SK-N-DZ (cell line): ENCODE measurements around the gene TAAR6.
"Not testable (repeated sequence)": the region's sequence is repeated elsewhere in the genome, so short reads cannot be mapped to it uniquely, and the experiment has no call there.

Experiments used
- DNase-seq: peaks from one replicate; pipeline ENCODE4 v3.0.0-alpha.2; 2015; ENCODE audit warnings: low spot score
- small RNA-seq, 2 experiments: library from RNA; depleted of rRNA; stranded (forward); fragments of <200 nt; gene quantifications; one replicate each; pipeline ENCODE3, GENCODE V24; 2014

The TAAR6 gene

DNA sequence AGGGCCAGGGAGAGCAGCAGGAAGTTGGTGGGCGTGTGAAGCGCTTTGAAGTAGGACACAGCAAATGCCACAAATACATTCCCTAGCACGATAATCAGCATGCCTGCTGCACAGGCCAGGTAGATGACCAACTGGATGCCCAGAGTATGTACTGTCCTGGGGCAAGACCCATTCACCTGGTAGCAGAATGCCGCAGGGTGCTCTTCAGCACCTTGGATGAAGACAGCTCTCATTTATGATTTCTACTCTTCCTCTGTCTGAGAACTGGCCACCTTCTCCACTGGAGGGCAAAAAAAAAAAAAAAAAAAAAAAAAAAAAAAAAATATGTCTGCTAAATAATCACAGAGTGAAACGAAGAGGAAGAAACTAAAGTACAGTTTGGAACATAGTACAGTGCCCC lies 19.3 kb downstream of the TAAR6 start, which contains the start of gene TAAR5:
Gene TAAR5 (minus strand): TSS at position 288 of the 400 bp plus-strand sequence. CDS start 55 bp downstream, at position 233.
- no peak for DNase-seq

- no peak for DNase-seq
Observed at GRCh38 chr6:132590362-132590761, 20.2 kb downstream of the TAAR6 start.

DNA sequence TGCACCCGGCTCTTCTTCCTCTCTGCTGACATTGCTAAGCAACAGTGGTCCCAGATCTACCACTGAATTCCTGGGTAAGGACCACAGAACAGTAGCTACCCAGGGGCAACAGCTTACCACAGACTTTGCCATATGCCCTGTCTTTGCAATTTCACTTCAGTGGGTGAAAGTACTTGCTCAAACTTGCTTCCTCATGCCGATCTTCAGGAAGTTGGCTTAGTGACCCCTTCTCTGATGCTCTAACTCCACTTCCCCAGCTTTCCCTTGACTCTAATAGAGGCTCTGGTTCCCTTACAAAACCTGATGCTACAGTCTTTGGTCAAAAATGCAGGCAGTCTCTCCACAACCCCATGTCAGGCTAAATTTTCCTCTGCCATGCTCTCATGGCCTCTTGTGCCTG lies 22.7 kb downstream of the TAAR6 start:
- DNase-seq = no peak

- DNase-seq = no peak
Observed at GRCh38 chr6:132596201-132596600, 26.1 kb downstream of the TAAR6 start.

DNA sequence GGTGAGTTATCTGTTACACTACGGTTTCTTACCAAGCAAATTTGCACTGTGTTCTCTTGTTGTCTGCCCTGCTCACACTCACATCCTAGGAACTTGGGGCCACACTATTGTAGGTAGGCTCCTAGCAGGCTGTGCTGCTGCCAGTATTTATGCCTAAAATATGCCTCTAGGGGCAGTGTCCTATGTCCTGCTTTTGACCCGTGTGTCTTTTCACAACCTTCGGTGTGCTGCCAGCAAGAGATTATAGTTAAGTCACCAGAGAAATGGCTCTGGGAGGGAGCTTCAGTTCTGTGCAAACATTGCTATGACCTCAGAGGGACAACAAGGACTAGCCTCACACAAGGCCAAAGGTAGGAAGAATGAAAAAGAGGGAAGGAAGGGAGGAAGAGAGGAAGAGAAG lies 28.4 kb downstream of the TAAR6 start:
- peak; percentile 10 for DNase-seq

- DNase-seq = not testable (repeated sequence)
Observed at GRCh38 chr6:132600900-132601299, 30.8 kb downstream of the TAAR6 start.

GRCh38 chr6:132604635-132605152 lies 34.6 kb downstream of the TAAR6 start:
- DNase-seq = no peak

GRCh38 chr6:132607544-132608233 lies 37.6 kb downstream of the TAAR6 start:
- DNase-seq = no peak

- DNase-seq = no peak
Observed at GRCh38 chr6:132611616-132612015, 41.5 kb downstream of the TAAR6 start.

DNA sequence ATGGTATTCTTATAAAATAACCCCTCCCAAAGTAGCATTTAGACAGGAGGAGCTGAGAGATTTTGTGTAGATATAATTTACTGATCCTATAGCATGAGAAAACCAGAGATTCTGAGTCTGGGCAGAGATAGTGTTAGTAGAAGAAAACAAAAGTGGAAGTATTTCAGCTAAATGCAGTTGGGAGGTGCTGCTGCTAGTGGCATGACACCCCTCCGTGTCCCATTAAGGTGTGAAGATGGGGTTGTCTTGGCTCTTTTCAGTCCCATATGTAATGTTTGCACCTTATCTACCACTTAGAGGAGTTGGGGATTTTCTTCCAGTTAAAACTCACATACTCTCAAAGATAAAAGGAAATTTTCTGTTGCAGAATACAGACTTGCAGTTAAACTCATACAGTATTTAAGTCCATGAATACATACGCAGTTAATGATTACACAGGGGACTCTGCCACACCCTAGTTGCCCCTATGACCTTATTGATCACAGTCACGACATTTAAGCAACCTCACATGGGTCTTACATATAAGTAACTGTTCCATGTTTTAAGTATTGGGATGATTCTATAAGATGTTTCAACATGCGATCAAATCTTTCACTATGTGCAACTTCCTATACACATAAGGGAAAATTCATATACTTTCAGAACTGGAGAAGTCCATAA lies 42.5 kb downstream of the TAAR6 start:
- no peak for DNase-seq

- DNase-seq = no peak
Observed at GRCh38 chr6:132614554-132614953, 44.4 kb downstream of the TAAR6 start.

DNA sequence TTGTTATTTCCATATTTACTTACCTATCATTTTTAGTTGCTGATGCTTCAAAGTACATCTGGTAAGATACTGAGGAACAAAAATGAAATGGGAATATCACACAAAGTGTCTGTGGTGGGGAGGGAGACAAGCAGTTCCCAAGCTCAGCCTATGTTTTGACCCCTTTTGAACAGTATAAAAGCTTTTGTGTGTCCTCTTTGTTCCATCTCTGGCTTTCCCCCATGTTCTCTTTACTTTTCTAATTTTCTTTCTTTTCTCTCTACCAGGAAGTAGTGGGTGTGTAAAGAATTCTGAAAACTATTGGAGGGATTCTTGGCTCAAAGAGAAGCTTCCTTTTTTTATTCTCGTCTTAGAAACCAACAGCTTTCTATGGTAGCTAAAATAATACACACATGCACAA lies 46.6 kb downstream of the TAAR6 start:
- DNase-seq = no peak

Small RNA genes within 50 kb of the gene (small RNA-seq; reads per million reads assigned to genes)
- gene TAAR7P = 0 reads per million in 2 experiments
